ENCODE results near the gene IQGAP3.

IQGAP3 gene

DNA sequence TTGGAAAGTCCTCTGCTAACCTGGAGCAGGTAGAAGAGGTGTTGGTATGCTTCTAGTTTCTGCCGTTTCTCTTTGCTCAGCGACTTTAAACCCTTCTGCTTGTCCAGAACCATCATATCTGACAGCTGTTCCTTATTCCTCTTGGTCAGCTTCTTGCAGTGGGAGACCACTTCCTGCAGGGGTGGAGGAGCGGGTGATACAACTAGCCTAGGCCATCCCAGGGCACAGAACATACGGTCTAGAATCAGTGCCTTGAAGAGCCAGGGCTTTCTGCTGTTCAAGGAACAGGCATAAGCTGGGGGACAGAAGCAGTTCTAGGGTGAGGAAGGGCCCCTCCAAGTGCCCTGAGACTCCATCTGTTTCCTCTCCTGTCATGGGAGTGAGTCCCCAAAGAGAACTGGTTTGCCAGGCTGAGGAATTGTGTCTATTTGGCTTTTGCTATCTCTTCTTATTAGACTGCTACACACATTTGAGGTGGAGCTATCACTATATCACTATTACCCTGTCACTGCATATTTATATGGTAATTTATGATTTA lies 32.5 kb downstream of the IQGAP3 start:
- no peak for DNase-seq

DNA sequence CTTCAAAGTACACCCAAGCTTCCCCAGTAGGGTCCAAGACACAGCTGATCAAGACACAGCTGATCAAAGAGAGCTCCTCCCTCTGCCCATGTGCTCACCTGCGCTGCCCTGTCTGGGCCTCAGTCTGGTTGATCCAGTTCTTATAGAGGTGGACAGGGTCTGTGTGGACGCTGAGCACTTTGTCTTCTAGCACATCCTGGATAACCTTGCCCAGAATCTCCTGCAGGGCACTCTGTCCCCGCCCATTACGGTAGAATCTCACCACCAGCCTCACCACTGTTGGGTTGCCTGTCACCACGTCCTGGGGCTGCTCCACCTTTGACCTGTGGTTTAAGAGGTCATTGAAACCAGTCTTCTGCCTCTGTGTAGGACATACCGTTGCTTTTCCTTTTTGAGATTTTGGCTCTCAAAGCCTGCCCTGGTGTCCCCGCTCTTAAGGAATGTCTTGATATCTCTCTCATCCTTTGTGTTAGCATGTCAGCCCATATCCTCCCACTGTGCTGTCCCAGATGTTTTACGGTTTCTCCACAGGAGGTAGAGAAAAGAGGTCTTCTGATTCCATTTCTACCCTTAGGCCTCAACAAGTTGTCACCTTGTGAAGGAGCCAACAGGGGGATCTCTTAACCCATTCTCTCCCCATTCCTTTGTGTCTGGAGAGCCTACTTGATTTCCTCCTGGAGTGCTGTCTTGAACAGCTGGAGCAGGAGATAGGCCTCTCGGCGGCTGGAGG lies 33.5 kb downstream of the IQGAP3 start:
- DNase-seq: no peak

DNA sequence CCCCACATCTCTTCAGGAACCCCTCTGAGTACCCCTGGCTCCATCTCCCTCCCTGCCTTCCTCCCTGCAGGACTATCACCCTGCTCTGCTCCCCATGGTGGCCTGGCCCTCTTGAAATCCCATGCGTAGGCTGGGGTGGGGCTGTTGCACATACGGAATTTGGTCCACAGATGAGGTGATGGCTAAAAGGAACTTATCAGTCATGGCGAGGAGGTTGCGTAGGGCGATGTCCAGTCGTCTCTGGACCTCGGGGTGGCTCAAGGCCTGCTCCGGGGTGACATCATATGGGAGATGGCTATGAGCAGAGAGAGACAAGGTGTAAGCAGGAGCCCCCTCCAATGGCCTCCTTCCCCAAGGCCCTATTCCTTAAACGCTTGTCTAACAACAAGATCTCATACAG lies 35.3 kb downstream of the IQGAP3 start:
- DNase-seq: no peak

DNA sequence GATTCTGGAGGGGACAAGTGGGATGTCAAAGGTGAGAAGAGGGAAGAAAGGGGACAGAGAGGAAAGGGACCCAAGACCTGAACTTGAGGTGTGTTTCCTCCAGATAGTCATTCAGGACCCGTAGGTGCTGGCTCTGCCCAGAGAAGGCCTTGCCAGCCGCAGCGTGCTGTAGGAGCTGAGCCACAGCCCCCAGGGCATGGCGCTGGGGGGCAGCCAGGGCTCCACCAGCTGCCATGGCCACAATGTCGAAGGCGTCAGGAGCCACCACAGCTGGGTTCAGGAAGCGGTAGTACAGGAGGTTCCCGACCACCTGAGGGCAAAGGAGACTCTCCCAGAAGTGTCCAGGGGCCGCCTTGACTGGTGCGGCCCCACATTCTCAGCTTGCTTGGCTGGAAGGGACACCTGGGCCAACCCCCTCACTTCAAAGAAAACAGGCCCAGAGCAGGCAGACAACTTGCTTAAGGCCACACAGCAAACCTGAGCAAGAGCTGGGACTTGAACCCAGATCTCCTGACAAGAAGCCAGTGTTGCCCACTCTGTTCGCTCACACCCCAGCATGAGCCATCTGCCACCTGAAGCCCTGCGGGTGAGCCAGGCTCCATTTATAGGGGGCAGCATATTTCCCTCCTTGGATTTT lies 37.8 kb downstream of the IQGAP3 start:
- no peak for DNase-seq

DNA sequence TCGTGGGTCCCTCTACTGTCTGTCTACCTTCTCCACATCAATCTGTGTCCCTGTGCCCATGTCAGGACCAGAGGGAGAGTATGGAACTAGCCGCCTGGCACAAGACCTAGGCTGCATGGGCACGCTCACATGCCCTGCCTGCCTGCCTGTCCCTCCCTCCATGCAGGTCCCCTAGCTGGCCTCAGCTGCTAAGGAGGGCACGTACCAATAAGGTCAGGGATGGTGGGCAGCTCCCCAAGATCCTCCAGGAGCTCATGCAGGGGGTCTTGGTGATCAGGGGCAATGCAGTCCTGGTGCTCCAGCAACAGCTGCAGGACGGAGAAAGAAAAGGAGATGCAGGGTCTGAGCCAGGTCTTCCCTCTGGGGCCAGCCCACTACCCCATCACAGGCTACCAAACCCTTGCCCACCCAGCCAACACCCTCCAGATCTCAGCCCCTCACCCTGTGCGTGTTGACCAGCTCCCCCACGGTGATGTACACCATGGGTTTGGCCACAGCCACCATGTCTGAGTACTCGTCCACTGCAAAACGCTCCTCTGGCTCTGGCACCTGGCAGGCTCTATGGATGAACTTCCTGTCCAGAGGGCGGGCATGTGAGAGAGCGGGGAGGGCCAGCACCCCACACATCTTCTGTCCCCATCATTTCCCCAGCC lies 38.7 kb downstream of the IQGAP3 start:
- DNase-seq: no peak

DNA sequence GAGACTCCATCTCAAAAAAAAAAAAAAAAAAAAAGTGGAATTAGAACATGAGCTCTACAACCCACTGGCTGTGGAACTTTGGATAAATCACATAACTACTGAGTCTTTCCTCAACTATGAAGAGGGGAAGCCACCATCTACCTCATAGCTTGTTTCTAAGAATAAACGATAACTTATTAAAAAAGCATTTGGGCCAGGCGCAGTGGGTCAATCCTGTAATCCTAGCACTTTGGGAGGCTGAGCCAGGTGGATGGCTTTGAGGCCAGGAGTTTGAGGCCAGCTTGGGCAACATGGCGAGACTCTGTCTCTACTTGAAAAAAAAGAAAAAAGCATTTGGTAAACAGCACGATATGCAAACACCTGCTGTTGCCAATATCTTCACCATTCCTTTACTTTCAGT lies 40.0 kb downstream of the IQGAP3 start:
- no peak for DNase-seq

DNA sequence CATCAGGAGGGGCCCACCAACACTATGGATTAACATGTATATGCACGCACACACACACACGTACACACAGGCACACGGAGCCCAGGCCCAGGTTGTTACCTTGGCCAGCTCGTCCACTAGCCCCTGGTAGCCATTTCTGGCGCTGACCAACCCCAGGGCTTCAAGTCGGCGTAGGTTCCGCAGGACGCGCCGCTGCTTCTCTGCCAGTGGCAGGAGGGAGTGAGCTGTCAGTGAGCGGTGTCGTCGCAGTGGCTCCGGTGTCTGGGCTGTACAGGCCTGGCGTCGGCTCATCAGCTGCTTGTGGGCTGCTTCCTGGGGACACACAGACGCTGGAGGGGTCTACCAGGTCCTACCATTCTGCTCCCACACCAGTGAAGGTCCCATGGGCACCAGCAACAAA lies 42.4 kb downstream of the IQGAP3 start:
- no peak for DNase-seq

DNA sequence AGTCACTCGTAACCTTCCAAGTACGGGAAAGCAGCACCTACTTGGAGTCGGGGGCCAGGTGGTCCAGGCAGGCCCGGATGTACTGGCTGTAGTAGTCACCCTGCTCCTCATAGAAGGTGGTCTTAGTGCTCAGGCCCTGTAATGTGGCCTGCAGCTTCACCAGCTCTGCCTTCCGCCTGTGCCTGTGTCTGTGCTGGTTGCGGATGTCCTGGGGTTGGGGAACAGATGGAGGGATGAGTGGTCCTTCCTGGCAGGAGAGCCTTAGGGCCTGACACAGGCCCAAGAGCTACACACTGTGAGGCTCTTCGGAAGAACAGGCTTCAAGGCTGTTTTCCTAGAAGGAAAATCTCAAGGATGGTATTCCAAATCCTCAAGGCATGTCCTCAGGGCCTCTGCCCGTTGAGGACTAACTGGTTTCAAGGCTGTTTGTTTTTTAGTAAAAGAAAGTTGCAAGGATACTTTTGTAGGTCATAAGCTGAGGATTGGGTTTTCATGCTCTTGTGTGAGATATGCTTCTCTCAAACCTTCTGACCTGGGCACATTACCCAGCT lies 43.4 kb downstream of the IQGAP3 start:
- no peak for DNase-seq

DNA sequence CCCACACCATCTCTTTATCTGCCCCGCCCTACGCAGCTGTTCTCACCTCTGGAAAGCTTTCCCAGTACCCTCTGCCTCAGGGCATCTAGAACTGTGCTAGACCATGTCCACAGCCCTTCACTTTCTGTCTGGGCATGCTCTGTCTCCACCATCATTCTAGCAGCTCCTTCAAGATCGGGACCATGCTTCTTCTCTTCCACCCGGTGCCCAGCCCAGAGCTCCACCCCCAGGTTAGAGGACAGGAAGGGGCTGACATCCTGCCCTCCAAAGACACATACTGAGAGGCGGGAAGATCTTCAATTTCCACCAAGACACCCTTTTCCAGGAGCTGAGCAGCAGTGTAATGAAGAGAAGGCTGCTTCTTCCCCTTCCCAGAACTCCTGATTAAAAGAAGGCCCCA lies 44.1 kb downstream of the IQGAP3 start:
- no peak for DNase-seq

DNA sequence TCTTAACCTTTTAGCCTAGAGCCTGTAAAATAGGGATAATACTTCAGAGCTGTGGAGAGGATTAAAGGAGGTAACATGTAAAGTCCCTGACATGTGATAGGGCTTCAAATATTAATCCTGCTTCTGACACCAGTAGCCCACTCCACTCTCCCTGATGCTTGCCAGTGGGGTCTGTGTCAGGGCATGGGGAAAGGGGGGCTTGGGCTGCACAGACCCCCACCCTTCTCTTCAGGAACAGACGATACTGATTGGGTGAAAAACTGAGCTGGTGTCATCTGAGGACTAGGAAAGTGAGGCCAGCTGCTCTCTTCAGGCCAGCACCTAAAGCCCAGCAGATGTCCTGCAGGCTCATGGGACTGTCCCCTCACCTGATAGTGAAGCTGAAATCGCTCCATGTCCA lies 44.8 kb downstream of the IQGAP3 start:
- no peak for DNase-seq

DNA sequence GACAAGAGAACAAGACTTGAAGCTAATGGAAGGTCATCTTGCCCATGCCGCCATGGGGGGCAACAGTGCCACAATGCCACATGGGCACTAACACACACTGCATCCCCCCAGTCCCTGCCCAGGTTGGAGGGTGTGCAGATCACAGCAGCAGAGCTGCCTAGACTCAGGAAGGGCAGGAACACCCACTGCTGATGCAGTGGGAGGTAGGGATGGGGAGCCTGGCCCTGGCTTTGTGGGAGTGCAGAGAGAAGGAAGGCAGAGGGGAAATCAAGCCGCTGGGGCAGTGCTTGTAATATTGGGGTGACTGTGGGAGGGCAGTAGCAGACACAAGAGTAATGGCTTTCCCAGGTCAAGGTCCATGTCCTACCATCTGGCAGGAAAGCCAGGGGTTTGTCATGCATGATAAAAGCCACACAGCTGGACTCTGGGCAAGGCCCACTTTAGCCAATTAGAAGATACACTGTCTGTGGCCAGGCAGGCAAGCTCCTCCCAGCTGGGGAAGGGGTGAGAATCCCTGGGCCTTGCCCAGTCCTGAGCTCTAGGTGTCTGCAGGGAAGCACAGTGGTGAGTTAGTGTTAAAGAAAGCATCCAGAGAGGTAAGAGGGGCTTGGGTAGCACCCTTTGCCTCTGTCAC lies 46.4 kb downstream of the IQGAP3 start:
- DNase-seq: no peak

DNA sequence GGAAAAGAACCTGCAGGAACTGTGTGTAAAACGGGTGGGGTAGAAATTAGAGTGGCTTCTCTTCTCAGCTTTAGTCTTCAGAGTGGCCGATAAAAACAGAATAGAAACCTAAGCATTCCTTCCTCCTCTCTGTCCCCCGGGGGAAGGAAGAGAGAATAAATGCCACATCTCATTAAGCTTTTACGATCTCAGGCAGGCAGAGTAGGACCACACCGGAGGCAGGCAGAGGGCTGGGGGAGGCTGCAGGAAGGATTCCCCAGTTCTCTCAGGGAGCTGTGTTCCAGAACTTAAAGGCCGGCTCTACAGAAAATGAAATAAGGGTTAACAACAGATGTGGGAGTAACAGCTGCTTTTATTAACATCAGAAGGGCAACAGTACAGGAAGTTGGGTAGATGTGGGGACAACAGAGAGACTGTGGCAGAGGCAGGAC lies 47.3 kb downstream of the IQGAP3 start:
- DNase-seq: no peak

DNA sequence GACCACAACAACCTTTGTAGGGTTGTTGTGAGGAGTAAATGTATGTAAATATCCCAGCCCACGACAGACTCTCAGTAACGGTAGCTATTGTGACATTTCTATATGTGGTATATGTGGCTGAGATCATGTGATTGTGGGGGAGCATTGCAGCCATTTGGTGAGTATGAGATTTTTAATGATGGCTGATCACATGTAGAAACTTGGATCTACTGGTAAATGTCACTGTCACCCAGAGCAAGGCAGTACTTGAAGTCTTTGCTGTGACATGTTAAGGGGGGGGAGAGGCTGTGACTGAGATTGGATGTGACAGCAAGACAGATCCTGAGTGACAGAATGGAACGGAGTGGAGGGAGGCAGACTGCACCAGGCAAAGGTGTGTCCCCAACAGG lies 47.9 kb downstream of the IQGAP3 start:
- DNase-seq: no peak

DNA sequence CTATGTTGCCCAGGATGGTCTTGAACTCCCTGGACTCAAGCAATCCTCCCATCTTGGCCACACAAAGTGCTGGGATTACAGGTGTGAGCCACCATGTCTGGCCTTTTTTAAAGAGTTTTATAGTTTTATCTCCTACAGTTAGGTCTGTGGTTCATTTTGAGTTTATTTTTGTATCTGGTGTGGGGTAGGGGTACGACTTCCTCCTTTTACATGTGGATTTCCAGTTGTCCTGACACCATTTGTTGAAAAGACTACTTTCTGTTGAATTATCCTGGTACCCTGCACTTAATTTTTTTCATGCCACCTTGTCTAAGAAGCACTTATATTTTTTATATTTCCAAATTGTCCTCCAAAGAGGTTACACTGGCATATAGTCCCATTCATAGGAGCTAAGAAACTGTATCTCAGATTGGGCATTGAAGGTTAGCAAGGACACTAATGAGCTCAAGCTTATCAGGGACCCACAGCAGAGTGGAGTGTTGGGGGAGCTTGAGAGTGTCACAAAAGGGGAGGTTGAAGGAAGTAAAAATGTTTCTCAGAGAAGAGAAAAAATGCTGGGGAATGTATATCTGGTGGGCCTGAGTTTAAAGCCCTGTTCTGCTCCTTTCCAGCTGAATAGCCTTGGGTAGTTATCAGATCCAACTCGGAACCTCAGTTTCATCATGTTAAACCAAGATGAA lies 48.4 kb downstream of the IQGAP3 start:
- DNase-seq: no peak

DNA sequence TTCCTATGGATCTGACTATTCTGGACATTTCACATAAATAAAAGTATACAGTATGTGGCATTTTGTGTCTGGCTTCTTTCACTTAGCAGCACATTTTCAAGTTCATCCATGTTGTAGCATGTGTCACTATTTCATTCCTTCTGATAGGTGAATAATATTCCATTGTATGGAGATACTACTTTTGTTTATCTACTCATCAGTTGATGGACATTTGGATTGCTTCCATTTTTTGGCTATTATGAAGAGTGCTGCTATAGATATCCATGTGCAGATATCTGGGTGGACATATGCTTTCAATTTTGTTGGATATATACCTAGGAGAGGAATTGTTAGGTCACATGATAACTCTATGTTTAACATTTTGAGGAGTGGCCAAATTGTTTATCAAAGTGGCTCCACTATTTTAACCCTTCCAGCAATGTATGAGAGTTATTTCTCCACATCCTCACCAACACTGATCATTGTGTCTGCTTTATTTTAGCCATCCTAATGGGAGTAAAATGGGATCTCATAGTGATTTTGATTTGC lies 49.9 kb downstream of the IQGAP3 start:
- DNase-seq: no peak

DNA sequence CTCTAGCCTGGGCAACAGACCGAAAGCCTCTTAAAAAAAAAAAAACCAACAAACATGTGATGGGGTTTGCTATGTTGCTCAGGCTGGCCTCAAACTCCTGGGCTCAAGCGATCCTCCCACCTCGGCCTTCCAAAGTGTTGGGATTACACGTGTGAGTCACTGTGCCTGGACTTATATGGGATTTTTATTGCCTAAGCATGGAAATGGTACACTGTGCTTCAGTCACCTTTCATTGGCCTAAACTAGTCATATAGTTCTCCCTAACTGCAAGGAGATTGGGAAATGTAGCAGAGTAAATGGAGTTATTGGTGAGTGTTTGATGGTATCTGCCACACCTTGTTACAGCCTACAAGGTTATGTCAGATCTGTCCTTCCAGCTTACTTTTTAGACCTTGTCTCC lies 54.6 kb downstream of the IQGAP3 start:
- DNase-seq: no peak

DNA sequence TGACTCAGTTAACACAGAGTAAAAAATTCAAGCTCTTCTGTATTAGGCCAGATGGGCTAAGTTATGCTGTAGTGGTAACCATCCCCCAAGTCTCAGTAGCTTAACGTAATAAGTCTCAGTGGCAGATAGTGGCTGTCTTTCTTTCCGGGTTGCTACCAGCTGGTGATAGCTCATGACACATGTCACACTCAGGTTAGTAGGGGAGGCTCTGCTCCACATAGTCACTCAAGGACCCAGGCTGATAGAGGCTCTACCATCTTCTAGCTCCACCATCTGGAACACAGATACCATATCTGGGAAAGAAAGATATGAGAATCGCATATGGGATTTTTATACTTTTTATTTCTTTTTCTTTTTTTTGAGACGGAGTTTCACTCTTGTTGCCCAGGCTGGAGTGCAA lies 55.5 kb downstream of the IQGAP3 start:
- DNase-seq: no peak

DNA sequence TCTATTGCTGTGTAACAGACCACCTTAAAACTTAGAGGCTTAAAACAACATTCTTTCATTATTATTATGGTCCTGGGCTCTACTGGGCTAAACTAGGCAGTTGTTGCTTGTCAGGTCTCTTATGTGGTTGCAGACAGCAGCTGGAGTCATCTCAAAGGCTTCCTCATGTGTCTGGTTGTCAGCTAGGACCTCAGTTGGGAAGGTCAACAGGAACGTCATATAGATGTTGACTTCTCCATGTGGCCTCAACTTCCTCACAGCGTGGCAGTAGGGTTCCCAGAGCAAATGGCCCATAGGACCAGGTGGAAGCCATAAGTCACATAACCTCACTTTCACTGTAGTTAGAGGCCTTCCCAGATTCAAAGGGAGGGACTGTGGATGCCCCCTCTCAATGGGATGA lies 56.4 kb downstream of the IQGAP3 start:
- no peak for DNase-seq

DNA sequence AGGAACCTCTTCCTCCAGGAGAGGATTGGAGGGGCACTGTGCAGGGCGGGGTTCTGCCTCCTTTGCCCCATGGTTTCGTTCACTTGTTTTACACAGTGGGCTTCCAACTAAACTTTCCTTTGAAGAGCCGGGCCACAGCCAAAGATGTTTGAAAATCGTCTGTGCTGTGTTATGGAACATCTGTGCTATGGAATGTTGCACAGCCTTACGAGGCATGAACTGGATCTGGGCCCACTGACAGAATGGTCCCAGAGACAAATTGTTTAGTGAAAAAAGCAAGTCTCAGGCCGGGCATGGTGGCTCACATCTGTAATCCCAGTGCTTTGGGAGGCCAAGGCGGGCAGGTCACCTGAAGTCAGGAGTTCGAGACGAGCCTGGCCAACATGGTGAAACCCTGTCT lies 59.2 kb downstream of the IQGAP3 start:
- no peak for DNase-seq

DNA sequence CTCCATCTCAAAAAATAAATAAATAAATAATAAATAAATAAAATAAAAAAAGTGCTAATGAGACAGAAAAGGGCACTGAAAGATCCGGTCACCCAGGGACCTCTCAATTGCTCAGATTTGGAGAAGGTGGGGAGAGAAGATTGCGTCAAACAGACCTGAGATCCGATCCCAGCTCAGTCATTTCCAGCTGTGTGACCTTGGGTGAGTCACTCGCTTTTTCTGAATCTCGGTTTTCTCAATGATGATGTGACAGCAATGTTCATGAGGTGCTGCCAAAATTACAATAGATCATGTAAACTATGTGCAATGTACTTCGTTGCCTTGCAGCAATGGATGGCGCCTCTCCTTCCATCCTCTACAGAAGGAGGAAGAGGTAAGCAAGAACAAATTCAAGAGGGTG lies 60.7 kb downstream of the IQGAP3 start:
- DNase-seq: no peak

DNA sequence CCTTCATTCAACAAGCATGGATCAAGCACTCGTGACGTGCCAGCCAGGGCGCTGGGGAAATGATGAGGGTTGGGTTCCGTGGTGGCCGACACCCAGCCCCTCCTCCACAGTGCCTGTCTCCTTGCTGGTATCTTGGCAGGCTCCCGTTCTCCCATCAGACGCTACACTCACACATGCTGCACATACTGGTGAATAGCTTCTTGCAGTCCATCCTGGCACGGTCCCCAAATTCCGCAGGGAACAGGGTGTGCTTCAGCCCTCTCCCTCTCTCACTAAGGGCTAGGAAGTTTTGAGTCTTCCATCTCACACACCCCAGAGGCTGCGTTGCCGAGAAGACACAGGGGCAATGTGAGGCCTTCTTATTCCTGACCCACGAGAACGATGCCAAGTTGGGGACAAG lies 61.7 kb downstream of the IQGAP3 start:
- no peak for DNase-seq

DNA sequence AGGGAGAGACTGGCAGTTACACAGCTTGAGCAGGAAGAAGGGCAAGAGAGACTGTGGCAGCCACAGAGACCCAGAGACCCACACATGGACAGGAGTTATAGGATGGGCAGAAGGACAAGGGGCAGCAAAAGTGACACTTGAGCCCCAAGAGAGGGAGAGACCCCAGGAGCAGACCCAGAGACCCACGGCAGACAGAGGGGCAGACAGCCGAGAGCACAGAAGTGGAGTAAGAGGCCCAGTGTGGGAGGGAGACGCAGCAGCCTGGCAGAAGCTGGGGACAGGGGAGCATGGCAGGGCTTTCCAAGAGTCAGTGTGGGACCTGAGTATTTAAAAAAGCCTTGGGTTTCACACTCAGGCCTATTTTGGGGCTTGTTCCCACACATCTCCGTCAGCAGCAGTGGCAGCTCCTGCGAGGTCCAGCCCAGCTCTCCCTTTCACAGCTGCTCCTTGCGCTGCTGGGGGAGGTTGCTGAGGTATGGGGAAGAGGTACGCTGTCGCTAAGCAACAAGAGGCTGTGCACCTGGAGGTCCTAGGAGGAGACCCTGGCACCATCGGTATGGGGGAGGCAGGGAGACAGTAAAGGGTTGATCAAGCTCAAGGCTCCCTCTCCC lies 62.8 kb downstream of the IQGAP3 start:
- no peak for DNase-seq

All from NCI-H187 (cell line).